ENCODE results near the gene KRT35.

- TF ChIP-seq, protein P1, sequence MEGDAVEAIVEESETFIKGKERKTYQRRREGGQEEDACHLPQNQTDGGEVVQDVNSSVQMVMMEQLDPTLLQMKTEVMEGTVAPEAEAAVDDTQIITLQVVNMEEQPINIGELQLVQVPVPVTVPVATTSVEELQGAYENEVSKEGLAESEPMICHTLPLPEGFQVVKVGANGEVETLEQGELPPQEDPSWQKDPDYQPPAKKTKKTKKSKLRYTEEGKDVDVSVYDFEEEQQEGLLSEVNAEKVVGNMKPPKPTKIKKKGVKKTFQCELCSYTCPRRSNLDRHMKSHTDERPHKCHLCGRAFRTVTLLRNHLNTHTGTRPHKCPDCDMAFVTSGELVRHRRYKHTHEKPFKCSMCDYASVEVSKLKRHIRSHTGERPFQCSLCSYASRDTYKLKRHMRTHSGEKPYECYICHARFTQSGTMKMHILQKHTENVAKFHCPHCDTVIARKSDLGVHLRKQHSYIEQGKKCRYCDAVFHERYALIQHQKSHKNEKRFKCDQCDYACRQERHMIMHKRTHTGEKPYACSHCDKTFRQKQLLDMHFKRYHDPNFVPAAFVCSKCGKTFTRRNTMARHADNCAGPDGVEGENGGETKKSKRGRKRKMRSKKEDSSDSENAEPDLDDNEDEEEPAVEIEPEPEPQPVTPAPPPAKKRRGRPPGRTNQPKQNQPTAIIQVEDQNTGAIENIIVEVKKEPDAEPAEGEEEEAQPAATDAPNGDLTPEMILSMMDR (conservative IDR thresholded peaks at IDR 0.05 in 1 of 2, IDR thresholded peaks at IDR 0.05 in 1 of 2; ENCODE audit: low read depth in 1 of 2, low read length in 2 of 2) = no peak
- no peak for TF ChIP-seq EZH2 (IDR thresholded peaks at IDR 0.05; ENCODE audit: low read length, missing control alignments)
Observed at GRCh38 chr17:41521574-41522261, 40.8 kb upstream of the KRT35 start.
